OCI-LY7 (cell line): ENCODE data around the gene SAXO1. TPM values are rescaled to one million over a fixed set of nuclear protein-coding genes. Genes with fewer than 3 reads are reported as not detected.

Experiments used
- BruUV-seq: library from RNA; stranded (reverse); fragments of 400-500 nt; replicated peaks from 2 replicates; lab custom pipeline; 2021; lab: Mats Ljungman, UMichigan
- CTCF ChIA-PET: fragments of 300-600 bp; sonication (Branson Sonifier 250); formaldehyde crosslinking; loops from one replicate; lab custom pipeline; 2022; ENCODE audit warnings: antibody characterized with exemption; ENCODE audit not compliant: unreplicated experiment; lab: Charles Lee
- POLR2A ChIA-PET: fragments of 300-600 bp; sonication (Branson Sonifier 250); formaldehyde crosslinking; loops from one replicate; lab custom pipeline; 2022; ENCODE audit warnings: antibody characterized with exemption; lab: Charles Lee
- DNase-seq: peaks from one replicate; pipeline ENCODE4 v3.0.0-alpha.2; 2015; ENCODE audit warnings: low spot score
- H2AFZ ChIP-seq: fragments of 200-600 bp; sonication (generic), shearing (Covaris generic); 2 replicates; pipeline ENCODE4 v1.6.1; 2014; ENCODE audit warnings: mild to moderate bottlenecking, antibody characterized with exemption, low read length, moderate library complexity
- H3K27ac ChIP-seq: fragments of 200-600 bp; sonication (generic); 2 replicates; pipeline ENCODE4 v1.5.1; 2014; ENCODE audit warnings: mixed run types, low read depth, mild to moderate bottlenecking, moderate library complexity, low read length, inconsistent platforms; ENCODE audit not compliant: poor library complexity, severe bottlenecking
- H3K36me3 ChIP-seq: fragments of 200-600 bp; sonication (generic); 2 replicates; pipeline ENCODE4 v1.6.1; 2014; ENCODE audit warnings: mild to moderate bottlenecking, antibody characterized with exemption, low read length, moderate library complexity, mixed read lengths; ENCODE audit not compliant: insufficient read depth
- H3K4me1 ChIP-seq: fragments of 200-600 bp; sonication (generic); 2 replicates; pipeline ENCODE4 v1.5.1; 2014; ENCODE audit warnings: mild to moderate bottlenecking, low read length; ENCODE audit not compliant: insufficient read depth, poor library complexity, severe bottlenecking
- H3K4me2 ChIP-seq: fragments of 200-600 bp; sonication (generic); 2 replicates; pipeline ENCODE4 v1.6.1; 2014; ENCODE audit warnings: mild to moderate bottlenecking, low read length
- H3K4me3 ChIP-seq: fragments of 200-600 bp; sonication (generic); 2 replicates; pipeline ENCODE4 v1.5.1; 2014; ENCODE audit warnings: mild to moderate bottlenecking, low read depth, low read length; ENCODE audit not compliant: poor library complexity, severe bottlenecking
- H3K79me2 ChIP-seq: fragments of 200-600 bp; sonication (generic); 2 replicates; pipeline ENCODE4 v1.6.1; 2016; ENCODE audit warnings: low read depth, mild to moderate bottlenecking, low read length, moderate library complexity, mixed read lengths; ENCODE audit not compliant: insufficient read depth
- H3K9me2 ChIP-seq: fragments of 200-600 bp; sonication (generic); 2 replicates; pipeline ENCODE4 v1.6.1; 2016; ENCODE audit warnings: mild to moderate bottlenecking, low read length, mixed read lengths; ENCODE audit not compliant: insufficient read depth
- H3K9me3 ChIP-seq: fragments of 200-600 bp; sonication (generic); 2 replicates; pipeline ENCODE4 v1.6.1; 2014; ENCODE audit warnings: mild to moderate bottlenecking, mixed run types, low read length, mixed read lengths
- H4K20me1 ChIP-seq: fragments of 200-600 bp; sonication (generic); 2 replicates; pipeline ENCODE4 v1.6.1; 2014; ENCODE audit warnings: mild to moderate bottlenecking, antibody characterized with exemption, low read length, moderate library complexity, mixed read lengths; ENCODE audit not compliant: insufficient read depth
- EZH2phosphoT487 ChIP-seq: fragments of 200-600 bp; sonication (generic); IDR thresholded peaks from 2 replicates; pipeline ENCODE4 v1.6.1; 2018; ENCODE audit warnings: low read depth, borderline replicate concordance, mild to moderate bottlenecking, mixed run types, antibody characterized with exemption, low read length, moderate library complexity, mixed read lengths
- intact Hi-C: fragments of 100-400 bp; cut with micrococcal nuclease; formaldehyde crosslinking; loops from one replicate; pipeline ENCODE4 v1.10.0; 2022; ENCODE audit not compliant: unreplicated experiment
- total RNA-seq, 2 experiments: library from RNA; depleted of rRNA in 1 of 2; stranded (reverse); fragments of >200 nt in 1 of 2; shearing (Covaris generic) in 1 of 2; gene quantifications; 2 replicates each; pipeline ENCODE4 v1.2.3, GENCODE V29; 2014 to 2022
- TF ChIP-seq, protein P1 (sequence below): fragments of 200-600 bp; sonication (generic); conservative IDR thresholded peaks from 2 replicates; pipeline ENCODE4 v1.5.1; 2014; ENCODE audit warnings: mild to moderate bottlenecking, antibody characterized with exemption, low read length, moderate library complexity, mixed read lengths

The SAXO1 gene
- total RNA-seq, 2 experiments from 2014 or later: 0.63 TPM; not detected in 1

DNA sequence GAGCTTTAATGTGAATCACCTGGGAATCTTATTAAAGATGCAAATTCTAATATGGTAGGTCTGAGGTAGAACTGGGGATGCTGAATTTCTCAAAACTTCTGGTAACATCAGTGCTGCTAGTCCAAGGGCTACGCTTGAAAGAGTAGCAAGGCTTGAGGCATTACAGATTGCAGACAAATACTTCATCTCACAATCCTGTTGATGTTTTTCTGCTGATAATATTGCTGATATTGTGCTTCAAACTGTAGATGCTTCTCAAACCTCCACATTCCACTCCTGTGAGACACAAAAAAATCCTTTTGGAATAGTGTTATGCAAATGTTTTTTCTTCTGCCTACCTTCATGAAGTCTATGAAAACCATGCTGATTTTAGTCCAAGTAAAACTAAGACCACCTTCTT, 139.5 kb downstream of the SAXO1 start:
- Histone ChIP-seq H3K4me2 (no peak overlapping the region), H3K9me2 (no peaks in the 10 kb centered on the region), H3K27ac (no peak overlapping the region), H3K36me3 (no peaks in the 10 kb centered on the region), H3K9me3 (0 out of 2 replicates have a peak, but pooled peaks cover 8% of the 10 kb centered on the region), H3K4me3 (no peak overlapping the region), H3K4me1 (no peaks in the 10 kb centered on the region), H3K79me2 (no peaks in the 10 kb centered on the region), H2AFZ (no peak overlapping the region), H4K20me1 (no peaks in the 10 kb centered on the region)
- no TSS peak for BruUV-seq
- TF ChIP-seq, protein P1, sequence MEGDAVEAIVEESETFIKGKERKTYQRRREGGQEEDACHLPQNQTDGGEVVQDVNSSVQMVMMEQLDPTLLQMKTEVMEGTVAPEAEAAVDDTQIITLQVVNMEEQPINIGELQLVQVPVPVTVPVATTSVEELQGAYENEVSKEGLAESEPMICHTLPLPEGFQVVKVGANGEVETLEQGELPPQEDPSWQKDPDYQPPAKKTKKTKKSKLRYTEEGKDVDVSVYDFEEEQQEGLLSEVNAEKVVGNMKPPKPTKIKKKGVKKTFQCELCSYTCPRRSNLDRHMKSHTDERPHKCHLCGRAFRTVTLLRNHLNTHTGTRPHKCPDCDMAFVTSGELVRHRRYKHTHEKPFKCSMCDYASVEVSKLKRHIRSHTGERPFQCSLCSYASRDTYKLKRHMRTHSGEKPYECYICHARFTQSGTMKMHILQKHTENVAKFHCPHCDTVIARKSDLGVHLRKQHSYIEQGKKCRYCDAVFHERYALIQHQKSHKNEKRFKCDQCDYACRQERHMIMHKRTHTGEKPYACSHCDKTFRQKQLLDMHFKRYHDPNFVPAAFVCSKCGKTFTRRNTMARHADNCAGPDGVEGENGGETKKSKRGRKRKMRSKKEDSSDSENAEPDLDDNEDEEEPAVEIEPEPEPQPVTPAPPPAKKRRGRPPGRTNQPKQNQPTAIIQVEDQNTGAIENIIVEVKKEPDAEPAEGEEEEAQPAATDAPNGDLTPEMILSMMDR: no peak
- TF ChIP-seq EZH2phosphoT487: no peak
- CTCF ChIA-PET: no interaction called here
- POLR2A ChIA-PET: interaction anchor here (0.7 to 1.8 kb wide), 2 partner anchors 9 to 29 kb away, joined by 3 to 4 read pairs; no protein-coding TSS in a partner anchor
- no peak for DNase-seq
- intact Hi-C loops: no loop called here

DNA sequence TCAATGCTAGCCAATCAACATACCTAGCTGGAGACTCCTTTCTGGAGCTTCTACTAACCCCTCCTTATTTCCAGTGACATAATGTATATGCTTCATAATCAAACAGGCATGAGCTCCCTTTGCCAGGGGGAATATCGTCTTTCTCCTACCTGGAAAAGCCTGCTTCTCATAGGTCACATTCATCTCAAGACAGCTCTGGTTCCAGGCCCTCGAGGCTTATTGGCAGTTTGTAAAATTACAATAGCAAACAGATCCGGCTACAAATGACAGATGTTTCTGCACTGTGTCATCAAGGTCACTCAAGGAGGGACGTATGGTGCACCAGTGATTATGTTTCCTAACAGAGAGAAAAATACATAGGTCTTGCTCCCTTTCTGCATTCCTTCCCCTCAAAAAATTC, 140.0 kb downstream of the SAXO1 start:
- Histone ChIP-seq H3K27ac (no peak overlapping the region), H3K4me1 (no peaks in the 10 kb centered on the region), H3K4me2 (no peak overlapping the region), H3K36me3 (no peaks in the 10 kb centered on the region), H3K4me3 (no peak overlapping the region), H4K20me1 (no peaks in the 10 kb centered on the region), H3K79me2 (no peaks in the 10 kb centered on the region), H2AFZ (no peak overlapping the region), H3K9me3 (0 out of 2 replicates have a peak, but pooled peaks cover 8% of the 10 kb centered on the region), H3K9me2 (no peaks in the 10 kb centered on the region)
- no peak for TF ChIP-seq EZH2phosphoT487
- TF ChIP-seq, protein P1: no peak
- ChIA-PET CTCF (no interaction called here), POLR2A (interaction anchor here (0.6 to 1.8 kb wide), 2 partner anchors 9 to 245 kb away, joined by 4 read pairs; no protein-coding TSS in a partner anchor)
- BruUV-seq: no TSS peak
- no peak for DNase-seq
- intact Hi-C loops: no loop called here

DNA sequence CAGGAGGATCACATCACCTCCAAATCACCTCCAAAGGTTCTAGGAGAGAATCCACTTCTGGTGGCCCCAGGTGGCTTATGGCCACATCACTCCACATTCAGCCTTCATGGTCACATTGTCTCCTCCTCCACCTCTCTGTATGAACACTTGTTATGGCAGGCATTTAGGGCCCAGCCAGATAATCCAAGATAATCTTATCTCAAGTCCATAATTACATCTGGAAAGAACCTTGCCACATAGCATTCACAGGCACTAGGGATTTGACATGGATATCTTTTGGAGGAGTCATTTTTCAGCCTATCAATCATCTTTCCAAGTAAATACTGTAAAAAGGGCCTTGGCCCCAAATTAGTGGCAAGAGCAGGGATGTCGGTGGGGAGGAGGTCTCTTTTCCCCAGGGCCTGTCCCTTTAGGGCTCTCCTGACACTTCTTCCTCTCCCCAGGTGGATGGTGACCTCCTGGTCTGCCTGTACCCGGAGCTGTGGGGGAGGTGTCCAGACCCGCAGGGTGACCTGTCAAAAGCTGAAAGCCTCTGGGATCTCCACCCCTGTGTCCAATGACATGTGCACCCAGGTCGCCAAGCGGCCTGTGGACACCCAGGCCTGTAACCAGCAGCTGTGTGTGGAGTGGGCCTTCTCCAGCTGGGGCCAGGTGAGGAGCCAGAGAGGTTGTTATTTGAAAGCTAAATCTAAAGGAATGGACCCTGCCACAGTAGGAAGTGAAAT, 140.9 kb downstream of the SAXO1 start:
- intact Hi-C loops: no loop called here
- Histone ChIP-seq H3K9me2 (no peaks in the 10 kb centered on the region), H3K9me3 (0 out of 2 replicates have a peak, but pooled peaks cover 8% of the 10 kb centered on the region), H4K20me1 (no peaks in the 10 kb centered on the region), H2AFZ (no peak overlapping the region), H3K36me3 (no peaks in the 10 kb centered on the region), H3K27ac (no peak overlapping the region), H3K79me2 (no peaks in the 10 kb centered on the region), H3K4me2 (no peak overlapping the region), H3K4me1 (no peaks in the 10 kb centered on the region), H3K4me3 (no peak overlapping the region)
- POLR2A ChIA-PET: interaction anchor here (0.6 to 1.8 kb wide), 2 partner anchors 10 to 246 kb away, joined by 4 read pairs; no protein-coding TSS in a partner anchor
- DNase-seq: no peak
- CTCF ChIA-PET: no interaction called here
- no peak for TF ChIP-seq EZH2phosphoT487
- TF ChIP-seq, protein P1: no peak
- no TSS peak for BruUV-seq
